ENCODE measurements around the gene AGFG2. TPM values are rescaled to one million over a fixed set of nuclear protein-coding genes. Genes with fewer than 3 reads are reported as not detected.

Gene AGFG2
- total RNA-seq, 1 experiment from 2014 or later = 42.5 TPM

DNA sequence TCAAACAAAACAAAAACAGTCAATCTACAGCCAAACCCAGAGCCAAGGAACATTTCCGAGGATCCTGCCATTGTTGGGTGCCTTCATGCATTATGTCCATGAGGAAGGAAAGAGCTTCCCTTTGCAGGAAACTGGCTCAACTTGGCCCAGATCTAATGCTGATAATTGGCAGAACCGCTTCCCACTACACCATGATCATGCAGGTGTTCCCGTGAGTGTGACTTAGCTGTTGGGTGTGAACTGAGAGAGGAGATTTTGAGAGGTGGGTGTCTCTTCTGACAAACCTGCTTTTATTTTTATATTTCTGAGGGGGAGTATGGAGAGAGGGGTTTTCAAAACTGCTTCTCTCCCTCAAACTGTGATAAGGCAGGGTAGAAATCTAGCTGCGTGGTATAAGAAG is 20.1 kb downstream of the AGFG2 start:
- BruUV-seq (replicated peaks) = no TSS peak
- Histone ChIP-seq H3K27me3 (ENCODE audit: control insufficient read depth, insufficient read depth, low read length) (no peaks in the 10 kb centered on the region), H3K9me3 (ENCODE audit: control insufficient read depth, insufficient read depth, low read depth, low read length) (no peaks in the 10 kb centered on the region), H3K4me1 (ENCODE audit: control insufficient read depth, insufficient read depth, low read length) (no peaks in the 10 kb centered on the region; the same call in 1 of the 2 replicates), H3K36me3 (ENCODE audit: control insufficient read depth, insufficient read depth, low read length) (no peaks in the 10 kb centered on the region), H3K4me3 (ENCODE audit: low read depth in 2 of 2, low read length in 2 of 2) (no peak overlapping the region), H3K27ac (ENCODE audit: low read length) (no peak overlapping the region)
- intact Hi-C loops (cut with micrococcal nuclease; ENCODE audit: unreplicated experiment) (loop anchor here (1.0 kb wide), 2 partner anchors 76 to 90 kb away; partner anchors contain the start of gene NYAP1), in situ Hi-C loops (cut with HindIII; ENCODE audit: low pct_unique_long_range_greater_than_20kb, low sequenced_read_pairs) (no loop called here)
- no peak for ATAC-seq
- DNase-seq (ENCODE audit: low read depth, low spot score) = no peak
- TF ChIP-seq, protein P1, sequence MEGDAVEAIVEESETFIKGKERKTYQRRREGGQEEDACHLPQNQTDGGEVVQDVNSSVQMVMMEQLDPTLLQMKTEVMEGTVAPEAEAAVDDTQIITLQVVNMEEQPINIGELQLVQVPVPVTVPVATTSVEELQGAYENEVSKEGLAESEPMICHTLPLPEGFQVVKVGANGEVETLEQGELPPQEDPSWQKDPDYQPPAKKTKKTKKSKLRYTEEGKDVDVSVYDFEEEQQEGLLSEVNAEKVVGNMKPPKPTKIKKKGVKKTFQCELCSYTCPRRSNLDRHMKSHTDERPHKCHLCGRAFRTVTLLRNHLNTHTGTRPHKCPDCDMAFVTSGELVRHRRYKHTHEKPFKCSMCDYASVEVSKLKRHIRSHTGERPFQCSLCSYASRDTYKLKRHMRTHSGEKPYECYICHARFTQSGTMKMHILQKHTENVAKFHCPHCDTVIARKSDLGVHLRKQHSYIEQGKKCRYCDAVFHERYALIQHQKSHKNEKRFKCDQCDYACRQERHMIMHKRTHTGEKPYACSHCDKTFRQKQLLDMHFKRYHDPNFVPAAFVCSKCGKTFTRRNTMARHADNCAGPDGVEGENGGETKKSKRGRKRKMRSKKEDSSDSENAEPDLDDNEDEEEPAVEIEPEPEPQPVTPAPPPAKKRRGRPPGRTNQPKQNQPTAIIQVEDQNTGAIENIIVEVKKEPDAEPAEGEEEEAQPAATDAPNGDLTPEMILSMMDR (IDR thresholded peaks at IDR 0.05) = no peak
- TF ChIP-seq TCF7L2 (IDR thresholded peaks at IDR 0.05; ENCODE audit: low read depth, low read length) = no peak
- TF ChIP-seq POLR2AphosphoS5 (IDR thresholded peaks at IDR 0.05; ENCODE audit: low read depth, low read length) = no peak
- TF ChIP-seq SIN3A (IDR thresholded peaks at IDR 0.05; ENCODE audit: borderline replicate concordance, insufficient read depth, low read depth, low read length) = no peak
- TF ChIP-seq, protein P2, sequence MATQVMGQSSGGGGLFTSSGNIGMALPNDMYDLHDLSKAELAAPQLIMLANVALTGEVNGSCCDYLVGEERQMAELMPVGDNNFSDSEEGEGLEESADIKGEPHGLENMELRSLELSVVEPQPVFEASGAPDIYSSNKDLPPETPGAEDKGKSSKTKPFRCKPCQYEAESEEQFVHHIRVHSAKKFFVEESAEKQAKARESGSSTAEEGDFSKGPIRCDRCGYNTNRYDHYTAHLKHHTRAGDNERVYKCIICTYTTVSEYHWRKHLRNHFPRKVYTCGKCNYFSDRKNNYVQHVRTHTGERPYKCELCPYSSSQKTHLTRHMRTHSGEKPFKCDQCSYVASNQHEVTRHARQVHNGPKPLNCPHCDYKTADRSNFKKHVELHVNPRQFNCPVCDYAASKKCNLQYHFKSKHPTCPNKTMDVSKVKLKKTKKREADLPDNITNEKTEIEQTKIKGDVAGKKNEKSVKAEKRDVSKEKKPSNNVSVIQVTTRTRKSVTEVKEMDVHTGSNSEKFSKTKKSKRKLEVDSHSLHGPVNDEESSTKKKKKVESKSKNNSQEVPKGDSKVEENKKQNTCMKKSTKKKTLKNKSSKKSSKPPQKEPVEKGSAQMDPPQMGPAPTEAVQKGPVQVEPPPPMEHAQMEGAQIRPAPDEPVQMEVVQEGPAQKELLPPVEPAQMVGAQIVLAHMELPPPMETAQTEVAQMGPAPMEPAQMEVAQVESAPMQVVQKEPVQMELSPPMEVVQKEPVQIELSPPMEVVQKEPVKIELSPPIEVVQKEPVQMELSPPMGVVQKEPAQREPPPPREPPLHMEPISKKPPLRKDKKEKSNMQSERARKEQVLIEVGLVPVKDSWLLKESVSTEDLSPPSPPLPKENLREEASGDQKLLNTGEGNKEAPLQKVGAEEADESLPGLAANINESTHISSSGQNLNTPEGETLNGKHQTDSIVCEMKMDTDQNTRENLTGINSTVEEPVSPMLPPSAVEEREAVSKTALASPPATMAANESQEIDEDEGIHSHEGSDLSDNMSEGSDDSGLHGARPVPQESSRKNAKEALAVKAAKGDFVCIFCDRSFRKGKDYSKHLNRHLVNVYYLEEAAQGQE (IDR thresholded peaks at IDR 0.05; ENCODE audit: insufficient read depth in 1 of 2, low read depth in 2 of 2, low read length in 1 of 2) = no peak
- ChIA-PET POLR2A (no interaction called here), CTCF (interaction anchor here (0.6 to 2.4 kb wide), 9 partner anchors 12 to 968 kb away, joined by 3 to 13 read pairs (median 4); partner anchors contain the start of gene ZCWPW1)

DNA sequence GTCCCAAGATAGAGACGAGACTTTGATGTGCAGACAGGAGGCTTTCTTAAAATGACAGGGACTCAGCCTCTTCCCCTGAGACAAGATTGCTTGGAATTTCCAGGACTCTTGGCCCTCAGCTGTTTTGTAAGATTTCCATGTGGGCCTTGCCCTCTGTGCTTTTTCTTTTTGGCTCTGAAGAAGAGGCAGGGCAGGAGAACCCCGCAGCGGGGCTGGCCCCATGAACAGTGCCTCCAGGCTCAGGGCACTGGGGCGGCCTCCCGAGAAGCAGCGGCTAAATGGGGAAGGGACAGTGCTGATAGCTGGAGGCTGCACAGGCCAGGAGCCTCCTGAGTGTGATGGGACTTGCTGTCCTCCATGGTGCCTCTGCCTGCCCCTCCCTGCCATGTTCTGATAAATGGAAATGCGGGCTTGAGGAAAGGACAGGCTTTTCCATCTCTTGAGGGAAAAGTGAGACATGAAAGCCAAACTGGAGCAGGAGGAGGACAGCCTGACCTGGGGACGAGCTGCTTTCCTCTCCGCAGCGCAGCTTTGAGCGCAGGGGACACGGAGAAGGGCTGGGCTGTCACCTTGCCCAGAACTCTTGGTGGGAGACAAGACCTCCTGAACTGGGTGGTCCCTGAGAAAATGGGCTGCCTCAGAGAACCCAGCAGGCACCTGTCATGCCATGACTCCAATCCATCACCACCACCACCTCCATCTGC is 22.6 kb downstream of the AGFG2 start:
- in situ Hi-C loops (cut with HindIII; ENCODE audit: low pct_unique_long_range_greater_than_20kb, low sequenced_read_pairs) = no loop called here
- Histone ChIP-seq H3K27me3 (ENCODE audit: control insufficient read depth, insufficient read depth, low read length) (no peaks in the 10 kb centered on the region), H3K9me3 (ENCODE audit: control insufficient read depth, insufficient read depth, low read depth, low read length) (no peaks in the 10 kb centered on the region), H3K4me3 (ENCODE audit: low read depth in 2 of 2, low read length in 2 of 2) (no peak overlapping the region), H3K4me1 (ENCODE audit: control insufficient read depth, insufficient read depth, low read length) (peaks cover 6% of the 10 kb centered on the region; the same call in 1 of the 2 replicates), H3K27ac (ENCODE audit: low read length) (no peak overlapping the region), H3K36me3 (ENCODE audit: control insufficient read depth, insufficient read depth, low read length) (no peaks in the 10 kb centered on the region)
- DNase-seq (ENCODE audit: low read depth, low spot score) (no peak), ATAC-seq (no peak)
- ChIA-PET CTCF (no interaction called here), POLR2A (interaction anchor here (0.6 kb wide), 1 partner anchor 132 kb away, joined by 12 read pairs; no protein-coding TSS in a partner anchor)
- BruUV-seq (replicated peaks) = no TSS peak
- intact Hi-C loops (cut with micrococcal nuclease; ENCODE audit: unreplicated experiment) = no loop called here
- TF ChIP-seq POLR2AphosphoS5 (IDR thresholded peaks at IDR 0.05; ENCODE audit: low read depth, low read length) (no peak), TCF7L2 (IDR thresholded peaks at IDR 0.05; ENCODE audit: low read depth, low read length) (no peak), SIN3A (IDR thresholded peaks at IDR 0.05; ENCODE audit: borderline replicate concordance, insufficient read depth, low read depth, low read length) (no peak)
- TF ChIP-seq, protein P2 (IDR thresholded peaks at IDR 0.05; ENCODE audit: insufficient read depth in 1 of 2, low read depth in 2 of 2, low read length in 1 of 2) = no peak
- TF ChIP-seq, protein P1 (IDR thresholded peaks at IDR 0.05) = no peak

All from Panc1 (cell line).